Pulmonary artery endothelial cell (primary cell): ENCODE data around the gene HMCN1. TPM values are rescaled to one million over a fixed set of nuclear protein-coding genes. Genes with fewer than 3 reads are reported as not detected.
"Not testable (repeated sequence)": the region's sequence is repeated elsewhere in the genome, so short reads cannot be mapped to it uniquely, and the experiment has no call there.

Experiments
- DNase-seq: peaks from one replicate; pipeline ENCODE4 v3.0.0-alpha.2; 2011; ENCODE audit warnings: low read depth, low spot score
- total RNA-seq: library from RNA; depleted of rRNA; stranded (reverse); fragments of >200 nt; gene quantifications from 2 replicates; pipeline ENCODE4 v1.2.3, GENCODE V29; 2014

The HMCN1 gene
- total RNA-seq, 1 donor from 2014 or later: 10.8 TPM

DNA sequence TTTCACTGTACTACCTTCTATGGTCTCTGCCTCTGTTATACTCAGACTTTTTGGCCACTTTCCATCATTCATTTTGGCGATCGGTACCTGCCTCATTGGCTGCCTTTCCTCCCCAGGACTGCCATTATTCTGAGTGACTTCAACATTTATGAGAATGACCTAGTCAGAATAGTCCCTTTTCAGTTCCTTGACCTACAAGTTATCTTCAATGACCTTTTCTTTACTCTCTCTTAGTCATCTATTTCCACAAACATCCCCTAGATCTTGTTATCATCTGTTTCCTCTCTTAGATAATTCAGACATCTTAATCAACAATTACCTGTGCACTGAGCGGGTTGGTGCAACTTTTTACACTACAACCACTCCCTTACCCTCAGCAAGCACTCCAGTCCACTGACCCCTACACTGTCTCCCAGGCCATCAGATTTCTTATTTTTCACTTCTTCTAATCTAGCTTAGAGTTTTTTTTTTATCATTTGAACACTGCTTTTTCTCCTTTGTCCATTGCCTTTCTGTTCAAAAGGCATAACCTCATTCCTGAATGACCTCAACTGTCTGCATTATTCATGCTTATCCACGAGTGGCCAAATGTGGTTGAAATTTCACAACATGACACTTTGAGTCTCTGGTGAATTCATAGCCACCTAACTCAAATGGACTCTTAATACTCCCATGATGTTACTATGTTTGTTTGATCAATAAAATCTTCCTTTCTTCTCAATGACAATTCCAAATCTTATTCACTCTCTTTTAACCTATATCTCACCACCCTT, 112.7 kb downstream of the HMCN1 start:
- DNase-seq: no peak

DNA sequence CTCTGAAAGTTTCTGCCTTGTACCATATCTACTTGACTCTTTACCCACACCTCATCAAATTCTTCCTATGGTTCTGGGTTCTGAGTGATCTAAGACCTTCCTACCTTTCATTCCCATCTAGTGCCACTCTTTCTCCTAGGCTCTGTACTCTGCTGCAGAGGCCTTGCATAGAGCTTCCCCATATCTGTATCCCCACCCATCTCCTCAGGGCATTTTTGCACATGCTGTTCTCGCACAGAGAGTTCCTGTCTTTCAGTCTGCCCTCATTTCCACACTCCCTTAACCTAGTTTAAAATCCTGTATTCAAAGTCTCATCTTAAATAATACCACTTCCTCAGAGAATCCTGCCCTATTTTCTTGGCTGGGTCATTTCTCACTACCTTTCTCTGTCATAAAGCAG, 114.8 kb downstream of the HMCN1 start:
- no peak for DNase-seq

DNA sequence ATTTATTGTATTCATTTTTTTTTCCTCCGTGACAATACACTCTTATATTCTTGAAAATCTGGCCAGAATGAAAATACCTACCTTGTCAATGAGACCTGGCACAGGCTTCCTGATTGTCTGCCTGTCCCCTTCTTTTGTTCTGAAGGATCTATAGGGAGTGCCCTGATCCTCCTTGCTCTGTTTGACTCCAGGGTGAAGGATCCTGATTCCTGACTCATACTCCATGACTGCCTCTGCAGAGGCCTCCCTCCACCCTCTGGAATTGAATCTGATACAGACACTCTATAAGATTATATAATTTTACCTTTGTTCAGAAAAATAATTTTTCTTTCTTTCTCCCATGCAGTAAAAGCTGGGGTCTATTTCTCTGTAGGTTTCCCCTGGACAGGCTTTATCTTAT, 116.2 kb downstream of the HMCN1 start:
- DNase-seq: no peak

DNA sequence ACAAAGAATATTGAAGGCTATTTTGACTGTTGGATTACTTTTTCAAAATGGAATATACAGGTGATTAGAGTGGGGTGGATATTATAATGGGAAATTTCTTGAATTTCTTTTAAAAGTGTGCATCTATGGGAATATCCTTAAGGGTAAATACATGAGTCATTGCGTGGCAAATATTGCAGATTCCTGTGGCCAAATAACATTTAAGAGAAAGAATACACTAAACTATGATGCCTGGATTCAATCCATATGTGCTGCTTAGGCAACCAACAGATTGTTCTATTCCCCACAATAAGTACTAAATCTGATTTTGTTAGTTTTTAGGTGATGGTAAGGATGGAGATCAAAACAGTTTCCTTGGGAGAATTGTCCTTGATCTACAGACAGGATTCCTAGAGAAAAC, 119.5 kb downstream of the HMCN1 start:
- no peak for DNase-seq

DNA sequence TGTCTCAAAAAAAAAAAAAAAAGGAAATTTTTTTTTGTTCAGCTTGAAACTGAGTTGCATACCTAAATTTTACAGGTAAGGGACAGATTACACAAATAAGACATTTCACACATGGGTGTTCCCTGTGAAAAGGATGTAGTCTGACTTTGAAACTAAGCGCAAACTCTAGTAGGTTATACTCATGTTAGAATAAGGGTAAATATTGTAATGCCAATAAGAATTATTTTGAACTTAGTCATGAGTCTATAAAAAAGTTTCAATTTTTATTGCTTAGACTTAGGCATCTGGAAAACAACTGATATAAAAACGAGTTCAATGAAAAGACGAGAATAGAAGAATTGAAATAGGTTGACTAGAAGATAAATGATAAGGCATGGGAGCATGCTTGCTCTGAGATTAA, 122.3 kb downstream of the HMCN1 start:
- DNase-seq: no peak

DNA sequence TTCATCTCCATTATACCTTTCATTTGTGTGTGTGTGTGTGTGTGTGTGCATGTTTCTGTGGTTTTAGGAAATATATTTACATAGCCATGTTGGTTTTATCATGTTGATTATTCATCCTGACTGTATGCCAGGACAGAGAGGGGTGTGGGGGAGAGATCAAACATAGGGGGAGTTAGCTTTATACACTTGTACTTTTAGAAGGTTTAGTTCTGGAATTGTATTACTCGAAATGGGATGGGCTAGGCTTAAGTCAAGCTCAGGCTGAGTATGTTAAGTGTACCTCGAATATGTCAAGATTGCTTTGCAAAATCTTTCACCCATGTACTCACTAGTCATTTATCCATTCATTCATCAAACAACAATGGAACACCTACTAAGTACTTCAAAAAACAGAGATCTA, 123.3 kb downstream of the HMCN1 start:
- no peak for DNase-seq

DNA sequence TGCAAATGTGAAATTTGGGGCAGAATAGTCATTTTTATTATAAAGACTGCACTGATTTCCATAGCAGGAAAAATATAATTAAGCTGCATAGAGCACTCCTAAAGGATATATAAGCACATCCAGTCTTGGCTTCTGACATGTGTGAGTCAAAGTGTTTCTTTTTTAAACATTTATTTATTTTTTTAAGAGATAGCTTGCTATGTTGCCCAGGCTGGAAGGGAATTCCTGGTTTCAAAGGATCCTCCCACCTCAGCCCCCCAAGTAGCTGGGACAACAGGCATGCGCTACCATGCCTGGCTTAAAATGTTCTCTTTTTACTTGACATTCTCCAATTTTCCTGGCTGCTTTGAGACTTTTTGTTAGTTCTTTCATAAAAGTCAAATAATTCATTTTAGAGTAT, 126.1 kb downstream of the HMCN1 start:
- no peak for DNase-seq

DNA sequence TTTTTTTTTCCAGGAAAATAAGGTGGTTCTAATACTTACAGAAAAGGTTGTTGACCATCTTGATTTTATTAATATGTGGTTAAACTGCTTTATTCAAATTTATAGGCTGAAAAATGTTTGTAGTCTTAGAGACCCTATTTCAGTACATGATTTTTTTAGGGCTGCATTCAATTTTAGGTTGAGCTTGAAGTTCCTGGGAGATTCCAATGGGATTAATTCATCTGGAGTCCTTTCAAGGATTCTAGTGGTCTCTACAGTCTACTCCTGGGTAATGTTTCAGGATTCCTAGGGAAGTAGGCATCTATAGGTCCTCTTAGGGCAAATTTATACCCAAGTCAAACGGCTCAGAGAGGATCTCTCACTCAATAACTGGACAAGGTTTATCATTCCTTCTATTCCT, 126.7 kb downstream of the HMCN1 start:
- DNase-seq: no peak

DNA sequence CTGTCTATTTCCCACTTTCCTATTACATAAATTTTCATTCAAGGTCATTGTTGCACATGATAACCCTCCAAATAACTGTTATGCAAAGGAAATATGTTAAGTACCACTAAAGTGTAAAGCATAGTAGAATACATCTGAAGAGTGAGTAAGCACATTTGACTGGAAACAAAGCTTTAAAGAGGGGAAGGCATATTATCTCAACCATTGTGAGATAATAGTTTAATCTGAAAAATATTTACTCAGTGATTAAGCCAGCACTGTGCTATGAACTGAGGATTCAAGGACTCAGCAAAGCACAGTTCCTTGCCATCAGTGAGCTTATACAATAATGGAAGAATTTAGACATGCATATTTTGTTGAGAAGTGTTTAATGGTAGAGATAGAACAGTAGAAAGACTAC, 127.4 kb downstream of the HMCN1 start:
- DNase-seq: no peak

DNA sequence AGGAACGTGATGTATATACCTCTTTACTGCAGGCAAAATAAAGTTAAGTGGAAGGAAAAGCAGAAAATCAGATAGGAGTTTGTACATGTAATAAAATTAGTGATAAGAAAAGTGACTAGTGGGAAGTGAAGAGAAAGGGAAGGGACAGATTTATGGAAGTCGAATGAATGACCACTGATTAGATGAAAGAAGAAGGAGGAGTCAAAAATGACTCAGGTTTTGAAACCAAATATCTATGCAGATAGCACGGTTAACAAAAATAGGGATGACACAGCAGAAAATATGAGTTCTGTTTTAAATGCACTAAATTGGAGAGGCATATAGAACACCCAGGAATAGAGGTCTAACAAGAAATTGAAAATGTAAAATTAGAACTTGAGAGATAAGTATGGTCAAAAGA, 128.0 kb downstream of the HMCN1 start:
- DNase-seq: no peak

DNA sequence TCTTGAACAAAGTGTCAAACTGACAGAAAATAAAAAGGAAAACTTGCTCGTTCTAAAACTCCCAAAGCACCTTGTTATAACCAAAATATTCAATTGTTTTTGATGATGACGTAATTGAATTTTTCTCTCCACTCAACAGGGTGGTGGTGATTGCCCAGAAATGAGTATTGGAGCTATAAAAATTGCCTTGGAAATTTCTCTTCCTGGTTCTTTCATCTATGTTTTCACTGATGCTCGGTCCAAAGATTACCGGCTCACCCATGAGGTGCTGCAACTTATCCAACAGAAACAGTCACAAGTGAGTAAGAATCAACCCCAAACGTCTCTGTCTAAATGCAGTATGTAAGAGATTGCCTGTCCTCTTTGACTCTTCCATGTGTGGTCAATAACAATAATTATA, 130.1 kb downstream of the HMCN1 start:
- no peak for DNase-seq

DNA sequence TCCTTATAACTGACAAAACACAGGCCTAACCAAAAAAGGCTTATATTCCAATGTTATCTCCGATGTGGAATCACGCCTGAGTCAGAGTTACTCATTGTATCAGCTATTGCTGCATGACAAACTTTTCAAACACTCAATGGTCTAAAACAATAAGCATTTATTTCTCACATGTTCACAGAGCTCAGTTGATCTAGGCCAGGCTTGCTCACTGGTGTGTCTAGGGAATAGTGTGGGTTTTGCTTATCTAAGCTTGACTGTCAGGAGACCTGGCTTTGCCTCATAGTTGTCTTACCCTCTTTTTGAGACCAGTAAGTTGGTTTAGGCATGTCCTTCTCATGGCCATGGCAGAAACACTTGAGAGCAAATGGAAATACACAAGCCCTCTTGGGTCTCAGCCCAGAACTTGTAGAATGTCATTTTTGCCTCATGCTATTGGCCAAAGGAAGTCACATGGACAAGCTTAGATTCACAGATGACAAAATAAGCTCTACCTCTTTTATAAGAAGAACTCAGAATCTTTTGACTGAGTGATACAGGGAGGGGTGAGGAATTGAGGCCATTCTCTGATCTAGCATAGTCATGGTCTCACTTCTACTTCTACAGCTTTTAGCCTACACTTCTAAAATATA, 130.8 kb downstream of the HMCN1 start:
- DNase-seq: peak; percentile 15

DNA sequence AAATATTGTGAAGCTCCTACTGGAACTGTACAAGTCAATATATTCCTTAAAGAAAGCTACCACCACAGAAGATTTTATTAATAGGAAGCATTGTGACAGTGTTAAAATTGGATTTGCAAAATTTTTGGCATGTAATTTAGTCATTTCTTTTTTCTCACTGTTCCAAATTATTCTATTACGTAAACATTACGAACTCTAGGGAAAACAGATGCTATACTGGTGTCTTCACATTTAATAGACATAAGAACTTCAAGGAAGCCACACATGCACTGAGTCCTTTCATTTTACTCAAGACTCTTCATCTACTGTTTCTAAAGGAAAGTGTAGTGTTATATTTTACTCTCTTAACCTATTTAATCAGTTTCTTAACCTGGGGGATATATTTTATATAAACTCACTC, 135.4 kb downstream of the HMCN1 start:
- no peak for DNase-seq

DNA sequence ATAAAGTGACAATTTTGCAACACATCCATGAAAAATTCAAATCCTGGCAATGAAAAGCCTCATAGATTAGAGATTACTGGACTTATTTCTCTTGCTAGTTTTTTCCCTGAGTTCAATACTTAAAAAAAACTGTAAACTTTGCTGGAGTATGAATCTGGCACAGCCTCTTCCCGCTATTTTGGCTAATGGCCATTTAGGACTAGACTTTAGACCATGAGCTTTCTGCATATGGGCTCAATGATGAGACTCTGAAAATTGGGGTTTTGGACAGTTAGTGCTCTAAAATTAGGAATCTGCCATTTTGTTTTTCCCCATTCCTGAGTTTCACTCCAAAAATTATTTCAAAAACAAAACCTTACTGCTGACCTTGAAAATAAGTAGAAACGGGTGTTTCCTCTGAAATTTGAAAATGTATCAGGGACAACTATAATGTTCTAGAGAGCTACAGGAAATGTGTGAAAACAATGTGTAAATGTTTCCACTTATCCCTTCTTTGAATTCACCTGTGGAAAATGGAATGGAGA, 137.5 kb downstream of the HMCN1 start:
- no peak for DNase-seq

DNA sequence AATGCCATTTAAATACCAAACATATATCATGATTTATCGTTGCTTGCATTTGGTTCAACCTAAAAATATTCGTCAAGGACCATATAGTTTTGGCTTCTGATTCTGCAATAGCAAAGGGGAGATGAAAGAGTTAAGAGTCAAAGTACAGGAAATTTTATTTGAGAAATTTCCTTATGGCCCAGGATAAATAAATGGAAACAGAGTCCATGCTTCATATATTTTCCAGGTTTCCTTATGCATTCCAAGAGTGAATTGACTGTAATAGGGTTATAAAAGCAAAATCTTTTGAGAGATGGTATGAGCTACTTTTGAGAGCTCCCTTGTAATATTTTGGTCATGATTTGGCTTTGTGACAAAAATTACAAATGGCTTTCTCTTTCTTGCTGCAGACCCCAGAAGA, 140.1 kb downstream of the HMCN1 start:
- DNase-seq: no peak

DNA sequence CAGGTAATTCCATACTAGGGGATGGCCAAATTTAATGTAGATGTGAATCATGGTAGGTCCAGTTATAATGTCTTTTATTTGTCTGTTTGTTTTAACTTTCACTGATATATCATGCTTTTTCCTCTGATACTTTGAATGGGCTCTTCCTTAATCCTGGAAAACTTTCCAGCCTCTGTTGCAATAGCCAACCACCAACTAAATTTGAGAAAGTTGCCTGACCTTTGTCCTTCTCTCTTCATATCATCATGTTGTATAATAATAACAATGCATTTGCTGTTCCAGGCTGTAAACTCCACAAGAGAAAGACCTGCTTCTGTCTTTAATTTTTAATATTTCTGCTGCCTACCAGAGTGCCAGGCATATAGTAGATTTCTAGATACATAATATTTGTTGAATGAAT, 146.1 kb downstream of the HMCN1 start:
- no peak for DNase-seq

DNA sequence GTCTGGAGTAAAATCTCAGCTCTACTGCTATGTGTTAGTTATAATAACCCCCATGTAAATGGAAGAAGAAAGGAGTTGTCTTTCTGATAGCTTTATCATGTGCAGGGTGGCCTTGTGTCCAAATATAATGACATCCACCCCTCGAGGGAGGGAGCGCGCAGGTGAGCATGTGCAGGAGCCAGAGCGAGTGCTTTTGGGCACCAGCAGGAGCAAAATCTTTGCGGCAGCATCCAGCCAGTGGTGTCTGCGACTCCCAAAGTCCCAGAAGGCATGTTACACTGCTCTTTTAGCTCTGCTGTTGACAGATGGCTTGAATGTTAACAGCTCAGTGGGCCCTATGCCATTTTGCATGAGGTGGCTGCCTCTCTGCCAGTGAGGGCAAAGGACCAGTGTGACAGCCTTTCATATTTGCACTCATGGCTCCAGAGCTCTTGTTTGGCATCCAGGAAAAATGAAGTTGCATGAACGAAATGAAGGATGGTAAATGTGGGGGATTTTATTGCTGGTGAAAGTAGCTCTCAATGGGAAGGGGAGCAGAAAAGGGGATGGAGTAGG, 146.7 kb downstream of the HMCN1 start:
- no peak for DNase-seq

DNA sequence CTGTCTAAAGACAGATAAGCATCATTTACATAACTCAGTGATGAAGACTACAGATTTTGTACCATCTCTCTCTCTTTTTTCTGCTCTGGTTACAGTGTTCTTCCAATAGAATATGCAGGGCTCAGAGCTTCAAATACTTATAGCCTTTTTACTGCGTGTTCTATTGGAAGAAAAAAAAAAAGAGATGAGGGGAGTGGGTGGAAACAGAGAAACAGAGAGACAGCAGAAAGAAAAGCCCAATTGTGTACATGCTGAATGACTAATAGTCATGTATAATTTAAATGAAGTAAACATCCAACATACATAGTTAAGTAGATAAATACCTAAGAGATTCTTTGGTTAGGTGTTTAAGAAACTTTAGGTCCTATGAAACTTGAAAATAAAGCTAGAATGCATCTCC, 151.9 kb downstream of the HMCN1 start:
- no peak for DNase-seq

DNA sequence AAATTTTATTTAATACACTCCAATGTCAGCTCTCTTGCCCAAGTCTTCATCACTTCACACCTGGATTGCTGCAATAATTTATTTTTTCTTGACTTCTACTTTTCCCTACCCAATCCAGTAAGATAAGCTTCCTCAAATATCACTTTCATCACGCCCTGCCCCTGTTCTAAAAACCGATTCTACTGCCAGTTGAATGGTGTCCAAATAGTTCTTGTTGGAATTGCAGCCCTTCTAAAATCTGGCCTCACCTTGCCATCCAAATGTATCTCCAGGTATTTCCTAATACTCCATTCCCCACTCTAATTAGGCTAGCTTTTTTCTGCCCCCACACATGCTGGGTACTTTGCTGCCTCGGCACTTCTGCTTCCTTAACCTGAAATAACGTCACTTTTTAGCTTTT, 152.5 kb downstream of the HMCN1 start:
- no peak for DNase-seq

DNA sequence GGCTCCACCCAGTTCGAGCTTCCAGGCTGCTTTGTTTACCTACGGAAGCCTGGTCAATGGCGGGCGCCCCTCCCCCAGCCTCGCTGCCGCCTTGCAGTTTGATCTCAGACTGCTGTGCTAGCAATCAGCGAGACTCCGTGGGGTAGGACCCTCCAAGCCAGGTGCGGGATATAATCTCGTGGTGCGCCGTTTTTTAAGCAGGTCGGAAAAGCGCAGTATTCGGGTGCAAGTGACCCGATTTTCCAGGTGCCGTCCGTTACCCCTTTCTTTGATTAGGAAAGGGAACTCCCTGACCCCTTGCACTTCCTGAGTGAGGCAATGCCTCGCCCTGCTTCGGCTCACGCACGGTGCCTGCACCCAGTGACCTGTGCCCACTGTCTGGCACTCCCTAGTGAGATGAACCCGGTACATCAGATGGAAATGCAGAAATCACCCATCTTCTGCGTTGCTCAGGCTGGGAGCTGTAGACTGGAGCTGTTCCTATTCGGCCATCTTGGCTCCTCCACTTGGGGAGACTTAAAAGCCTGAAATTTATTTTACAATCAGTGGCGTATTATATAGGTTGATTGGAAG, 158.7 kb downstream of the HMCN1 start:
- DNase-seq: not testable (repeated sequence)

DNA sequence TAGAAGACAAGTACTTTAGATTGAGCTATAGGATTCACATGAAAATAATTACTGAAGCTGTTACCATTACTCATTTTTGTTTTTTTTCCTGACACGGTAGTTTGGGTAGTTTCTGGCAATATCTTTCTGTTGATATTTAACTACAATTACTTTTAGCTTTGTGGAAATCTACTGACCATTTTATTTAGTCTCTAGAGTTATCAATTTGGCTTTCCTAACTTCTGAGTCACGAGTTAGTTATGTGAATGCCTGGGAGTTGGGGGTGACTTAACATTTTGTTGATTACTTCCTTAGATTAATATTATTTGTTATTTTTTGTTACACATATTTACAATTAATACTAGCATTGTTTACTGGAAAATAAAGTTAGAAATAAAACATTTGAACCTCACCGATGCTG, 160.6 kb downstream of the HMCN1 start:
- DNase-seq: peak; percentile 4

DNA sequence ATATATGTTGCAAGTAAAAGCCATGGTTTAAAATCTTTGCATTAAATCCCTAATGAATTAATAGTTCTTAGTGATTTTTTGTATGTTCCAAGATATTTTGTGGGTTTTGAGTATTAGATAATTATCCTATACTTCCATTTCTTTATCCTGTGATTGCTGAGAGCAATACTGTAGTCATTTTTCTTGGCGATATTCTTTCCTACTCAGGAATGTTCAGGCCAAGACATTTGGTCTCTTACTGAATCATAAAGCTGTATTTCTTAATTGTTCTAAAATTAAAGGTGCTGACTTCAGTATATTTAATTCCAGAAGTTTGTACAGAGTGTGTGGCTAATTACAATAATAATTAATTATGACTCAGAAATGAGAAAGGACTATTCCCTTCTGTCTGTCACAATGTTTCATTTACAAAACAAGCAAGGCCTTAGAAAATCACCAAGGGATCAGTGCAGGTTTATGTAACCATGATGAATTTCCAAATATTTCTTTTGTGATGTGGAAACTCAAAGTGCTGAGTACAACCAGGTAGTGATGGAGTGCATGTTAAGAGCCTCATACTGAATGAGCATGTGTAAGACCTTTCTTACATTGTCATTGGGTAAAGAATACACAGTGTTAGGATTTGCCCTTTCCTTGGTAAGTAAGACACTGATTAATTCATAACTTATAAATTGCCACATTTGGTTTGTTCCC, 161.2 kb downstream of the HMCN1 start:
- no peak for DNase-seq
